GM21576 (cell line): Measurements from ENCODE around the gene MYO19.
A peak's percentile ranks its signal among the peaks of the same experiment; 100 is the strongest.
"Not testable (repeated sequence)": the region's sequence is repeated elsewhere in the genome, so short reads cannot be mapped to it uniquely, and the experiment has no call there.

Experiments
- ATAC-seq: cut with Tn5 transposase; IDR thresholded peaks from one replicate; pipeline ENCODE4 v1.9.1; 2021; ENCODE audit warnings: mild to moderate bottlenecking, moderate library complexity; ENCODE audit not compliant: unreplicated experiment

The MYO19 gene

DNA sequence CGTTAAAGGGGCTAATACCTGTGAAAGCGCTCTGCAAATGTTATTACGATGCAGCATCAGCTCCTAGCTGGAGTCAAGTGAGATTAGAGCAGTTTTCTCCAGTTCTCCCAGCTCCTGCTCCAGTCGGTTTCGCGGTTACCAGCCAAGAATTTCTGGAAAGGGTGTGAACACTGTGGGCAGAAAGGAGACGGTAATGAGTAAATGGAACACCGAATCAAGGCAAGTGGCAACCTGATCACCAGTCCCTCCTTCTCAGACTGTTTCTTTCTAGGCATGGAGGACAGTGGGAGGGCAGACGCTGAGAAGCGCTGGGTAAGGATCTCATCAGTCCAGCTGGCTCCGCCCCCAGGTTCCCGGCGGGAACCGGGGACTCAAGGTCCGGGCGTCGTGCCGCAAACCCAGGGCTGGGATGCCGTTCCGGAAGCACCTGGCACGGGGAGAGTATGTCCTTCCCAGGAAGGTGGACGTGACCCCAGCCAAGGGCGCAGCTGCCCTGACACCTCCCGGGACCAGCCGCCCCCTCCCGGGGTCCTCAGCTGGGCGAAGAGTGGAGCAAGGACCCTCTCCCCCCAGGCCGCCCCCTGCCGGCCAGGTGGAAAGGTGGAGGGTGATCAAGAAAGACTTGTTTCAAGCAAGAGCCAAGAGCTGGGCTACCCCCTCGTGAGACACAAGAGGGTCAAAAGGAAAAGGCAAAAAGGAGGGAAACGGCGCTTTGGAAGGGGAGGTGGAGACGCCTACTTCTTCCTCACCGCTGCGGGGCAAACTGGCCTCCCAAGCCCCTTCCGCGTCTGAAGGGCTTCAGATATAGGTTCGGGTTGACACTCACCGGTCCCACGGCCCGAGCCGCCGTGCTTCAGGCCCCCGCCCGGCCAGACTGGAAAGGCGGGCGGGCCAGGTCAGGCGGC lies 481 bp downstream of the MYO19 start:
- peak; percentile 24 for ATAC-seq

GRCh38 chr17:36532435-36532975 lies 2.2 kb downstream of the MYO19 start:
- ATAC-seq: no peak

DNA sequence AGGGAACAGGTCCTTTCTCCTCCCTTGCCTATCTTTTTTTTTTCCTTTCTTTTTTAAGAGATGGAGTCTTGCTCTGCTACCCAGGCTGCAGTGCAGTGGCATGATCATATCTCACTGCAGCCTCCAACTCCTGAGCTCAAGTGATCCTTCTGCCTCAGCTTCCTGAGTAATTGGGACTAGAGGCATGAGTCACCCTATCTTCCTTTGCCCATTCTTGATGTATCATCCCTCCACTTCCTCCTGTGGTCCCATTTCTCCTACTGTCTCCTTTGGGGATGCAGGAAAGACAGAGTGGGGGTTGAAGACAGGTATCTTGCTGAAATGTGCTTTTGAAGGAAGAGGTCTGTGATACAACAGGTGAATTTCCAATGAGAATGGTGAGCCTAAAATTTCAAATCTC lies 5.5 kb downstream of the MYO19 start:
- no peak for ATAC-seq

DNA sequence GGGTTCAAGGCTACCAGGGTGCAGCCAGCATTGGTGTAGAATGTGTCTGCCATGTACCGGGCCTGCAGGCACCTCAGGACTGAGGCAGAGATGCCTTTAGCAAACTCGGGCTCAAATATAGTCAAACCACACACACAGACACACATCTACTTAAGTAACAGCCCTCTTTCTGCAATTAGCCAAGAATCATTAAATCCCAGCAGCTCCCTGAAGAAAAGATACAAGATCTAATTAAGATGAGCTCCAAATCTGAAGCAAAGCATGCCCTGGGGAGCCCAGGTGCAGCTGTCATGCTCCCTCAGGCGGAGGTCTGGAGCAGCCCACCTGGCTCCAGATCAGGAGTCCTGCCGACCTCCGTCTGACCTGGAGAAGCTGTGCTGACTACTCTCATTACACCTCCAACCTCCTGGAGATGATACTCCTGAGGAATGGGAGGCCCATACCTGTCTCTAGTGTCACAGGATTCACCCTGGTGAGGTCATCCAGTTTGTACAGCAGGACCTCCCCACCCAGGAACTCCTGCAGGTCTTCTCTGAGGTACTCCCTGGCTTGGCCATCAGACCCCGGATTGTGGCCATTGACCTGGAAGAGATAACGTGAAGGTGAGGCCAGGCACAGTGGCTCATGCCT lies 6.9 kb downstream of the MYO19 start:
- ATAC-seq: no peak

GRCh38 chr17:36525888-36526287 lies 8.8 kb downstream of the MYO19 start:
- no peak for ATAC-seq

- ATAC-seq: no peak
These were observed 9.6 kb downstream of the MYO19 start for GRCh38 chr17:36525113-36525512.

DNA sequence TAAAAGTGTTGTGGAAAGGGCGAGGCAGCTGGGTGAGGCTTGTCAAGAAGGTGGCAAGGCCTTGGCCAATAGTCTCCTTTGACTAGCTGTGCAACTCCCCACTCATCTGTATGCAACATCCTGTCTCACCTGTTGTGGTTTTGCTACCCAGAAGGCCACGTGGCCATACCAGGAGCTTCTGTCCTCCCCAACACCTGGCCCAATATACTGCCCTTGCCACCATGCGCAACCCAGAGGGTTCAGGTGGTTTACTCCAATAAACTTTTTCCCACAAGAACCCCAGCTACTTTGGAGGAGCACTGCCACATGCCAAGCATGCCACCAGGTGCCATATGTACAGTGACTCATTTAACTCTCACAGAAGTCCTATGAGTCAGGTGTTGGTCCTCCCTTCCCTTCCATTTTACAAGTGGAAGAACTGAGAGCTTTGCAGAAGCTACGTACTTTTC lies 10.2 kb downstream of the MYO19 start:
- no peak for ATAC-seq

DNA sequence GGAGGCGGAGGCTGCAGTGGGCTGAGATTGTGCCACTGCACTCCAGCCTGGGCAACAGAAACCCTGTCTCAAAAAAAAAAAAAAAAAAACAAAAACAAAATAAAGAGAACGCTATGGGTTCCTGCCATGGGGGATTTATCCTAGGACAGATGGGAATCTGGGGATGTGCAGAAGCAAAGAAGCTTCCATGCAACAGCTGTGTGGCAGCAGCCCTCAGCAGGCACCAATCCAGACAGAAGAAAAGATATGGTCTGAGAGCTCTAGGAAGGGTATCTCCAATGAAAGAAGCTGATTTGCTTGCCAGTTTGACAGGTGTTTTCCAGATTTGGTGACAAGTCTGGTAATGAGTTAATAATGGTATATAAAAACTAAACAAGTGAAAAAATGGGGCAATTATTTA lies 11.6 kb downstream of the MYO19 start:
- ATAC-seq: no peak

DNA sequence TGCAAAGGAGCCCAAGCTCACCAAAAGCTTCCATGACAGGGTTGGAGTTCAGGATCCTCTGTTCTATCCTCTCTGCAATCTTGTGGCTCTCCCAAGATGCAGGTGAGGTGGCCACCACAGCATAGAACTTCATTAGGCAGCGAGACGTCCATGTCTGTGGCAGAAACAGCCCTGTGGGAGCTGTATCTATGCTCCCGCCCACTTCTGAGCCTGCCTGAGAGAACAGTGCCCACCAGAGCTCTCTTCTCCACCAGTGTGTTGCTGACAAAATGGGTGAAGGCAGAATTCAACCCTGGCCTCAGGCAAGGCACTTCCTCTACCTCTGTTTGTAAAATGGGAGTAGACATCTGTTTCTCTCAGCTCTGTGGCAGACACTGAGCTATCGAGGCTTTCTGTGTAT lies 18.8 kb downstream of the MYO19 start:
- ATAC-seq: no peak

DNA sequence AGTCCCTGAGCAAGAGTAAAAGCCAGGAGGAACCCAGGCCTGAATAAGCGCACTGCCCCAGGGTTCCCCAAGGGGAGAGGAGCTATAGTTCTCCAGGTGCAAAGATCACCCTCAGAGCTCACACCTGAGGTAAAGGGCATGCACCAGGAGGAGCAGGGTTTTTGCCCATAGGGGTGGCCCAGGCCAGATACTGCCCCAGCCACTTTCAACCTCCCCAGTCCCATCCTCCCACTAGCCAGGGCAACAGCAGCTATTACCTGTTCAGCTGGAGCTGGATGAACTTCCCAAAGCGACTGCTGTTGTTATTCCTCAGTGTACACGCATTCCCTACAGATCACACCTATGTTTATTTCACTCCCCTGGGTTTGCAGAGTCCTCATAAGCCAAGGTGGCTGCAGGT lies 19.8 kb downstream of the MYO19 start:
- ATAC-seq: no peak

DNA sequence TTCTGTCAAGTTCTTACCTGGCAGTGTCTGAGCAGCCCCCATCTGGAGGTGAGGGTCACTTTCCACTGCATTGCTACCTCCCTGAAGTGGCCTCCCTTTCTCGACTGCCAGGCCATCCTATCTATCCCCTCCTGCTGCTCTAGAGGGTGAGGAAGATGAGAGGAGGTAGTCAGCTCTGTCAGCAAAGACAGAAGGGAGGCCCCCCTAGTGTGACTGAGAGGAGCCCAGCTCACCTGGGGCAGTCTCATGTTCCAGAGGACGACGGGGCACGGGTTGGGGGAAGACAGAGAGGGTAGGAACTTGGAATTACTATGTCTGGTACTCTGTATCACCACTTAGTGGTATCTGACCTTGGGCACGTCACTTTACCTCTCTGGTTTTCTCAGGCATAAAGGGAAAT lies 22.0 kb downstream of the MYO19 start:
- no peak for ATAC-seq

GRCh38 chr17:36511216-36511615 lies 23.5 kb downstream of the MYO19 start:
- no peak for ATAC-seq

GRCh38 chr17:36510636-36511035 lies 24.0 kb downstream of the MYO19 start:
- no peak for ATAC-seq

- ATAC-seq: no peak
These were observed 25.2 kb downstream of the MYO19 start for GRCh38 chr17:36509272-36509985.

GRCh38 chr17:36508439-36508838 lies 26.2 kb downstream of the MYO19 start:
- not testable (repeated sequence) for ATAC-seq

GRCh38 chr17:36507266-36507665 lies 27.4 kb downstream of the MYO19 start:
- ATAC-seq: no peak

DNA sequence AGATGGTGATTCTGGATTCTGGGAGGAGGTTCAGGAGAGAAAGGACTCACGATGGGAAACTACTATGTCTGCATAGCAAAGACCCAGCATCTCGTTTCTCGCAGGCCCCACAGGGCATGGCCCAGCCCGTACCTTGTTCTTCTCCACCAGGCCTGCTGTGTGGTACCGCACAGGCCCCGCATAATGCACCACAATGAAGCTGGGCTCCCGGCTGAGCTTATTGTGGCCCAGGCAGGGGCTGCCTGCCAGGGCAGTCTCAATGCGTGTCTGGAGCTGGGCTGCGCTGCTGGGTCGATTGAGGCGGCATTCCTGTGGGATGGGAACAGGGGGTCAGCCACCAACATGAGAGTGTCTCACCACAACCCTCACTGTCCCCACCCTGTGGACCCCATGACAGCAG lies 27.8 kb downstream of the MYO19 start:
- no peak for ATAC-seq

- ATAC-seq: no peak
These were observed 28.3 kb downstream of the MYO19 start for GRCh38 chr17:36506249-36506826.

GRCh38 chr17:36505171-36505570 lies 29.5 kb downstream of the MYO19 start:
- no peak for ATAC-seq

DNA sequence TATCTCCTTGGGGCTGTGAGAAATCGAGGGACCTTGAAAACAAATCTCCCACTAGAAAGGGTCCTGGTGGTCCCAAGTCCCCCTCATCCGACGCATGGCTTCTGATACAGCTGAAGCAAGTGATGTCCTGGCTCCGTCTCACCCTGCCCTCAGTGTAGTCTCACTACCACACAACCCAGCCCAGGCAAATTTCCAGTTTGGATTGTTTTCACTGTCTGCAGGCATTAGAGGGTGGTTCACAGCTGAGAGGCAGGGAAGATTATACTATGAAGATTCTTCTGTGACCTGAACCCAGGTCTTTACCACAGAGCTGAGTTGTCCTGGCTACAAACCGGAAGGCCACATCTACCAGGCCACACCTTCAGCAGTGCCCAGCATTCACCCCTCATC lies 30.5 kb downstream of the MYO19 start:
- ATAC-seq: no peak
